MCF 10A (cell line): Measurements from ENCODE around the gene XYLB. TPM values are rescaled to one million over a fixed set of nuclear protein-coding genes. Genes with fewer than 3 reads are reported as not detected.

Experiments
- BruUV-seq: library from RNA; stranded (reverse); fragments of 400-500 nt; replicated peaks from 2 replicates; lab custom pipeline; 2021; lab: Mats Ljungman, UMichigan
- CTCF ChIA-PET: fragments of 300-600 bp; sonication (Branson Sonifier 250); formaldehyde crosslinking; extraction: SDS; loops from one replicate; lab custom pipeline; 2021; ENCODE audit warnings: antibody characterized with exemption, inconsistent platforms; lab: Yijun Ruan, JAX
- POLR2A ChIA-PET: fragments of 300-600, 350-650 bp; sonication (Branson Sonifier 250); formaldehyde crosslinking; extraction: SDS; loops from one replicate; lab custom pipeline; 2020; ENCODE audit warnings: antibody characterized with exemption, inconsistent platforms; lab: Yijun Ruan, JAX
- DNase-seq: peaks from one replicate; pipeline ENCODE4 v3.0.0-alpha.2; 2018; ENCODE audit not compliant: unreplicated experiment
- H3K27ac Mint-ChIP-seq: one replicate; pipeline ENCODE4 v1.8.0; 2022; ENCODE audit warnings: mild to moderate bottlenecking, low read depth, mixed read lengths; ENCODE audit not compliant: unreplicated experiment
- H3K27me3 Mint-ChIP-seq: one replicate; pipeline ENCODE4 v1.8.0; 2022; ENCODE audit warnings: mixed read lengths; ENCODE audit not compliant: insufficient read depth, unreplicated experiment
- H3K36me3 Mint-ChIP-seq: one replicate; pipeline ENCODE4 v1.8.0; 2022; ENCODE audit warnings: mild to moderate bottlenecking, moderate library complexity, mixed read lengths; ENCODE audit not compliant: insufficient read depth, unreplicated experiment
- H3K4me1 Mint-ChIP-seq: one replicate; pipeline ENCODE4 v1.8.0; 2022; ENCODE audit warnings: mixed read lengths; ENCODE audit not compliant: insufficient read depth, unreplicated experiment
- H3K4me3 Mint-ChIP-seq: one replicate; pipeline ENCODE4 v1.8.0; 2022; ENCODE audit warnings: mild to moderate bottlenecking, moderate library complexity, mixed read lengths; ENCODE audit not compliant: unreplicated experiment
- H3K9me3 Mint-ChIP-seq: one replicate; pipeline ENCODE4 v1.8.0; 2022; ENCODE audit warnings: mixed read lengths; ENCODE audit not compliant: unreplicated experiment
- CTCF ChIP-seq: fragments of 200-600 bp; IDR thresholded peaks from one replicate; pipeline ENCODE4 v1.8.0; 2022; ENCODE audit warnings: antibody characterized with exemption, mild to moderate bottlenecking; ENCODE audit not compliant: unreplicated experiment
- intact Hi-C: fragments of 100-400 bp; cut with micrococcal nuclease; formaldehyde crosslinking; loops from 2 replicates; pipeline ENCODE4 v1.14.1; 2022
- total RNA-seq: library from RNA; stranded (reverse); gene quantifications from 2 replicates; pipeline ENCODE4 v1.2.3, GENCODE V29; 2022

The XYLB gene
- total RNA-seq, 1 experiment from 2014 or later = 6.6 TPM

DNA sequence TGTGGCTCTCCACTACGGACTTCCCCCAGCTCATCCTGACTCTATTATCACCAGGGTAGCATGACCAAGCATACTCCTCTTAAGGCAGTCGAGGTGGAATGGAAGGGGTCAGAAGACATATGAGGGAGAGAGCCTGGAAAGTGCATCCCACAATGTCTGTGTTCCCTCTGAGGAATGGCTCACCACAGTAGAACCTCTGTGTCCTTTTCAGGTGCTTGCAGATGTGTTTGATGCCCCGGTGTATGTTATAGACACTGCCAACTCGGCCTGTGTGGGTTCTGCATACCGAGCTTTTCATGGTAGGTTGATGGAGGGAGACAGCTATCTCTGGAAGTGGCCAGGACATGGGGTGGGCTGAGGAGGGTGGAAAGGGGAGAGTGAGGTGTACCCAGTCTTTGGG, 50.3 kb downstream of the XYLB start:
- no peak overlapping the region for H3K27ac Mint-ChIP-seq
- intact Hi-C loops = no loop called here
- H3K27me3 Mint-ChIP-seq = no peaks in the 10 kb centered on the region
- ChIA-PET CTCF (interaction anchor here (0.6 to 1.5 kb wide), 4 partner anchors 29 to 690 kb away, joined by 3 to 9 read pairs (median 3); partner anchors contain the start of gene XYLB), POLR2A (interaction anchor here (1.1 kb wide), 1 partner anchor 11 kb away, joined by 12 read pairs; no protein-coding TSS in a partner anchor)
- no peak for DNase-seq
- H3K4me3 Mint-ChIP-seq = no peak overlapping the region
- no TSS peak for BruUV-seq
- H3K9me3 Mint-ChIP-seq = no peaks in the 10 kb centered on the region
- H3K36me3 Mint-ChIP-seq = peaks cover 6% of the 10 kb centered on the region
- TF ChIP-seq CTCF = no peak
- H3K4me1 Mint-ChIP-seq = no peaks in the 10 kb centered on the region

- peaks cover 6% of the 10 kb centered on the region for H3K36me3 Mint-ChIP-seq
- no peak overlapping the region for H3K4me3 Mint-ChIP-seq
- CTCF ChIA-PET = interaction anchor here (0.6 to 1.5 kb wide), 3 partner anchors 28 to 689 kb away, joined by 3 to 9 read pairs (median 3); partner anchors contain the start of gene XYLB
- H3K9me3 Mint-ChIP-seq = no peaks in the 10 kb centered on the region
- intact Hi-C loops = no loop called here
- no TSS peak for BruUV-seq
- TF ChIP-seq CTCF = no peak
- no peaks in the 10 kb centered on the region for H3K27me3 Mint-ChIP-seq
- DNase-seq = peak; percentile 45
- H3K27ac Mint-ChIP-seq = no peak overlapping the region
- POLR2A ChIA-PET = interaction anchor here (1.1 kb wide), 1 partner anchor 12 kb away, joined by 12 read pairs; no protein-coding TSS in a partner anchor
- no peaks in the 10 kb centered on the region for H3K4me1 Mint-ChIP-seq
Observed at GRCh38 chr3:38397320-38397719, 50.7 kb downstream of the XYLB start.

- Mint-ChIP-seq H3K27ac (no peak overlapping the region), H3K4me3 (no peak overlapping the region), H3K27me3 (no peaks in the 10 kb centered on the region), H3K4me1 (peaks cover 11% of the 10 kb centered on the region), H3K36me3 (peaks cover 20% of the 10 kb centered on the region), H3K9me3 (no peaks in the 10 kb centered on the region)
- ChIA-PET POLR2A (interaction anchor here (0.6 kb wide), 1 partner anchor 103 kb away, joined by 4 read pairs; no protein-coding TSS in a partner anchor), CTCF (interaction anchor here (0.6 to 1.2 kb wide), 3 partner anchors 17 to 269 kb away, joined by 3 to 4 read pairs (median 3); no protein-coding TSS in a partner anchor)
- DNase-seq = no peak
- intact Hi-C loops = no loop called here
- no peak for TF ChIP-seq CTCF
- no TSS peak for BruUV-seq
Observed at GRCh38 chr3:38401246-38401962, 54.8 kb downstream of the XYLB start.

DNA sequence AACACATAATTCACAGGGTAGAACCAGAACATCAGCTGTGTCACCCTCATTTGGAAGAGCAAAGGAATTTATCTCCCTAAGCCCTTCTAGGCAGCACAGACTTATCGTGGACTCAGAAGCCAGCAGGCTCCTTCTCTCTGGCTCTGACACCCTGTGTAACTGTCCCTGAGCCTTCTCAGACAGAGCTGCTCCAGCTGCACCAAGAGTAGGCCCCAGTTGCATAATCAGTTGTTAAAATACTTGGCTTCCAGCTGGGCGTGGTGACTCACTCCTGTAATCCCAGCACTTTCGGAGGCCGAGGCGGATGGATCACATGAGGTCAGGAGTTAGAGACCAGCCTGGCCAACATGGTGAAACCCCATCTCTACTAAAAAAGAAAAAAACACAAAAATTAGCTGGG, 57.7 kb downstream of the XYLB start:
- Mint-ChIP-seq H3K9me3 (no peaks in the 10 kb centered on the region), H3K36me3 (peaks cover 14% of the 10 kb centered on the region), H3K4me1 (peaks cover 11% of the 10 kb centered on the region), H3K27me3 (no peaks in the 10 kb centered on the region), H3K4me3 (no peak overlapping the region), H3K27ac (no peak overlapping the region)
- DNase-seq = peak; percentile 89
- POLR2A ChIA-PET = interaction anchor here (0.6 to 1.5 kb wide), 4 partner anchors 22 to 83 kb away, joined by 3 to 5 read pairs (median 4); no protein-coding TSS in a partner anchor
- intact Hi-C loops = no loop called here
- TF ChIP-seq CTCF = no peak
- BruUV-seq = no TSS peak
- CTCF ChIA-PET = interaction anchor here (1.2 to 2.6 kb wide), 4 partner anchors 58 to 287 kb away, joined by 3 to 17 read pairs (median 8); partner anchors contain the start of gene XYLB
